ENCODE results near the gene P2RY2.

DNA sequence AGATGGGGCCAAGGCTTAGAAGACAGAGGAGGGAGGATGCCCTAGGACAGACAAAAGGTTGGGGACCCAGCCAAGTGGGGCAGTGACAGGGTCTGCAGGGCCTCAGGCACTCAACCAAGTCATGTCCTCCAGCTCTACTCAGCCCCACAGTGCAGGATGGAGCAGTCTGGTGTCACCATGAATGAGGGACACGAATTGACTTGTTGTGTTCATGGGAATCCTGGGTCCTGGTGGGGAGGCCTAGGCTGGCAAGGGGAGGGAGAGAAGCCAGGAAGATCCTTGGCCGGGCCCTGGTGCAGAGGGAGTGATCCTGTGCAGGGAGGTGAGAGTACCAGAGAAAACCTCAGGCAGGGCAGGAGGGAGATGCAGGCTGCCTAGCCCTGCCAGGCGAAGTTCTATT, 66.0 kb downstream of the P2RY2 start:
- TF ChIP-seq, protein P1, sequence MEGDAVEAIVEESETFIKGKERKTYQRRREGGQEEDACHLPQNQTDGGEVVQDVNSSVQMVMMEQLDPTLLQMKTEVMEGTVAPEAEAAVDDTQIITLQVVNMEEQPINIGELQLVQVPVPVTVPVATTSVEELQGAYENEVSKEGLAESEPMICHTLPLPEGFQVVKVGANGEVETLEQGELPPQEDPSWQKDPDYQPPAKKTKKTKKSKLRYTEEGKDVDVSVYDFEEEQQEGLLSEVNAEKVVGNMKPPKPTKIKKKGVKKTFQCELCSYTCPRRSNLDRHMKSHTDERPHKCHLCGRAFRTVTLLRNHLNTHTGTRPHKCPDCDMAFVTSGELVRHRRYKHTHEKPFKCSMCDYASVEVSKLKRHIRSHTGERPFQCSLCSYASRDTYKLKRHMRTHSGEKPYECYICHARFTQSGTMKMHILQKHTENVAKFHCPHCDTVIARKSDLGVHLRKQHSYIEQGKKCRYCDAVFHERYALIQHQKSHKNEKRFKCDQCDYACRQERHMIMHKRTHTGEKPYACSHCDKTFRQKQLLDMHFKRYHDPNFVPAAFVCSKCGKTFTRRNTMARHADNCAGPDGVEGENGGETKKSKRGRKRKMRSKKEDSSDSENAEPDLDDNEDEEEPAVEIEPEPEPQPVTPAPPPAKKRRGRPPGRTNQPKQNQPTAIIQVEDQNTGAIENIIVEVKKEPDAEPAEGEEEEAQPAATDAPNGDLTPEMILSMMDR (IDR thresholded peaks at IDR 0.05) = no peak
- TF ChIP-seq EZH2 (IDR thresholded peaks at IDR 0.05) = no peak

Measured in neural progenitor cell (in vitro differentiated cells).